ENCODE data around the gene ROR1.

GRCh38 chr1:63828322-63829044 lies 54.7 kb downstream of the ROR1 start:
- TF ChIP-seq CTCF (IDR thresholded peaks at IDR 0.05; ENCODE audit: borderline replicate concordance, extremely low read depth, low read length, poor library complexity, severe bottlenecking) (no peak), EZH2 (IDR thresholded peaks at IDR 0.05; ENCODE audit: borderline replicate concordance, low read depth, low read length, severe bottlenecking) (no peak)
